LNCaP clone FGC (cell line): ENCODE measurements around the gene DST.

Experiments
- DNase-seq: peaks from one replicate; pipeline ENCODE4 v3.0.0-alpha.2; 2011; ENCODE audit warnings: low read depth
- H3K4me3 ChIP-seq: 2 replicates; pipeline ENCODE4 v1.5.1; 2011; ENCODE audit warnings: mild to moderate bottlenecking, low read depth, low read length, control low read depth
- TF ChIP-seq, protein P1 (sequence below): IDR thresholded peaks from 2 replicates; pipeline ENCODE4 v1.5.1; 2012; ENCODE audit warnings: mild to moderate bottlenecking; ENCODE audit not compliant: control insufficient read depth, insufficient read depth; ENCODE audit errors: extremely low read depth

DST gene

DNA sequence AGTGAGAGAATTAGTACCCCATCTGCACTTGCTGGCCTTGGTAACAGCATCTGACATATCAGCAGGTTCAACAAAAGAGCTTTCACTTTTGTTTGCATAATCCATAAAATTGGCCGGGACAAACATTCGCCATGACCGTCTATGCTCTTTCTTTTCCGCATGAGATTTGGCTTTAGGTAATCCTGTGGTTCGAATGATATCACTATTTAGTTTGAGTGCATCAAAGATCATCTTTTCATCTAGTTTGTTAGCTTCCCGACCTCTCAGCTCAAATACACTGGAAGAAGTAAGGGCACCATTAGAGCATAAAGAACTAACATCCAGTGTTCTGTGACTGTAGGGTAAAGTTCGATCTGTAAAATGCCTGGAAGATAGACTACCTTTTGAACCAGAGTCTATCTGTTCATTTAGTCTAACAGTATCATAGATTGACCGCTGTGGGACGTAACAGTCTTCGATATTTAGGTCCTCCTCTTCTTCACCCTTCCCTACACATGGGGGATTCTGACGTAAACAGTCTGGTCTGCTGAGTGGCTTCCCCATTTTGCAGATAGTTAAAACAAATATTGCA lies 101.6 kb downstream of the DST start:
- peak overlapping the region; percentile 51 for H3K4me3 ChIP-seq
- DNase-seq, result no peak
- TF ChIP-seq, protein P1, sequence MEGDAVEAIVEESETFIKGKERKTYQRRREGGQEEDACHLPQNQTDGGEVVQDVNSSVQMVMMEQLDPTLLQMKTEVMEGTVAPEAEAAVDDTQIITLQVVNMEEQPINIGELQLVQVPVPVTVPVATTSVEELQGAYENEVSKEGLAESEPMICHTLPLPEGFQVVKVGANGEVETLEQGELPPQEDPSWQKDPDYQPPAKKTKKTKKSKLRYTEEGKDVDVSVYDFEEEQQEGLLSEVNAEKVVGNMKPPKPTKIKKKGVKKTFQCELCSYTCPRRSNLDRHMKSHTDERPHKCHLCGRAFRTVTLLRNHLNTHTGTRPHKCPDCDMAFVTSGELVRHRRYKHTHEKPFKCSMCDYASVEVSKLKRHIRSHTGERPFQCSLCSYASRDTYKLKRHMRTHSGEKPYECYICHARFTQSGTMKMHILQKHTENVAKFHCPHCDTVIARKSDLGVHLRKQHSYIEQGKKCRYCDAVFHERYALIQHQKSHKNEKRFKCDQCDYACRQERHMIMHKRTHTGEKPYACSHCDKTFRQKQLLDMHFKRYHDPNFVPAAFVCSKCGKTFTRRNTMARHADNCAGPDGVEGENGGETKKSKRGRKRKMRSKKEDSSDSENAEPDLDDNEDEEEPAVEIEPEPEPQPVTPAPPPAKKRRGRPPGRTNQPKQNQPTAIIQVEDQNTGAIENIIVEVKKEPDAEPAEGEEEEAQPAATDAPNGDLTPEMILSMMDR, result no peak

DNA sequence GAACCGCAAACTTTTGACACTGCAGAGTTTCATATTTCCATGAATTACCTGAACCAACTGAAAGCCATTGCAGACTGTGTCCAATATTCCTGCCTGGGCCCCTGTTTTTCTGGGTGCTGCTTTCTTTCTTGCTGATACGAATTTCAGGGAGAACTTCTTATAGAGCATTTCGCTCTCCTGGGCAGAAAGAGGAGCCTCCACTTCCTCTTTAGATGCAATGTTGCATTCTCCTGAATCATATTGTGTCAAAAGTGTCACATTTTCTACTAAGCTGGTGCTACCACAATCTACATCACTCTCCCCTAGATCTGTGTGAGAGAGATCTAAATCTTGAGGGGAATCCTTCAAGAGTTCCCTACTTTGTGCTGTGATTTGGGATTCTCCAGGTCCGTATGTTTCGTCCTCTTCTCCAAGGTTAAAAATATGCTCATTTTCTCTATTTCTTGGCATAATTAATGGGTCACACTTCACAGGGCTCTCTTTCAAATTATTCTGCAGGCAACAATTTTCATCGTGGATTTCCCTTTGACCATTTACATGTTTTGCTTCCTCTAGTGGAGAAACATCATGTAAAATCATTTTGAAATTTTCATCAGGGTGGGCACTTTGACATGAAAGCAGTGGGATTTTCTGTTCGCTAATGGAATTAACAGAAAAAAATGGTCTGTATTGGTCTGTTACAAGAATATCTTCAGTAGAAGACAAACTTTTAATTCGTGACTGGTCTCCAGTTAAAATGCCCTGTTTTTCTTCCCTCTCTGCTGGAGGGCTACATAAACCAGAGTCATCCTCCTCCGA lies 102.3 kb downstream of the DST start:
- no peak for DNase-seq
- no peak overlapping the region for H3K4me3 ChIP-seq
- TF ChIP-seq, protein P1, result no peak

DNA sequence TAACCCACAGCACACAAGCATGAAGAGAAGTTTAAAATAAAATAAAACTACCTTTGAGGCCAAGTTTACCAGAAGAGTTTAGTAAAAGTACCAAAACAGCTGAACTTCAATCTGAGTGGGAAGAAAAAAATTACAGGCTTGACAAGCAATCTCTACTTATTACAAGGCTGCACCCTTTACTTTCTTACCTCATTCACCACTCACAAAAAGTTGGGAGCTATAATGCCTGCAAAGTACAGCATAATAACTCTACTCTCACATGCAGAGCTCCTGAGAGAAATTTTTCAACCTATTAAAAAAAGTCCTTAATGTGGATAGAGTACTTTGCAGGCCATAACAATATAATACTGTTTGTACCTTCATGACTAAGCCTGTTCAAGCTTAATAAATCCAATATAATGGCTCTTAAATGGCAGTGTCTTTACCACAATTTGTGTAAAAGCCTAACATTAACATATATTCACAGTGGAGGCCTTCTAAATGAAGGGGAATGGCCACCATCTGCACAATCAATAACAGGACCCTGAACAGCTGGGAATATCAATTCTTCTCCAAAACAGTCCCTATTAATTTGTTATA lies 103.1 kb downstream of the DST start:
- TF ChIP-seq, protein P1, result no peak
- no peak for DNase-seq
- no peak overlapping the region for H3K4me3 ChIP-seq

DNA sequence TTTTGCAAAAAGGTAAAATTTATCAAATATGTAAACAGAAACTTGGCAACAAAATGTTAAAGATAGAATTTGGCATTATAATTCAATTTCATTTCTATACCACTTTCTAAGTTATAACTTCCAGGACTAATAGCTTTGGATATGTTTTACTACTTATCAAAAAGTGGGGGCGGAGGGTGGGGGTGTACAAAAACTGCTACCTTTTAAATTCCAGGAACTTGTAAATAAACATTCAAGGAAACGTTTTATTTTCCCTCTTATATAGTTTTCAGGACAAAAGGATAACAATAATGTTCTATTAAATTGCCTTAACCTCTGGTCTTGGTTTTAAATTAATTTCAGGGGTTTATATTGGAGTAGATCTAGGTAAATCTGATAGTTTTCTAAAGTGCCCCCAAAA lies 103.8 kb downstream of the DST start:
- TF ChIP-seq, protein P1, result no peak
- no peak for DNase-seq
- no peak overlapping the region for H3K4me3 ChIP-seq

DNA sequence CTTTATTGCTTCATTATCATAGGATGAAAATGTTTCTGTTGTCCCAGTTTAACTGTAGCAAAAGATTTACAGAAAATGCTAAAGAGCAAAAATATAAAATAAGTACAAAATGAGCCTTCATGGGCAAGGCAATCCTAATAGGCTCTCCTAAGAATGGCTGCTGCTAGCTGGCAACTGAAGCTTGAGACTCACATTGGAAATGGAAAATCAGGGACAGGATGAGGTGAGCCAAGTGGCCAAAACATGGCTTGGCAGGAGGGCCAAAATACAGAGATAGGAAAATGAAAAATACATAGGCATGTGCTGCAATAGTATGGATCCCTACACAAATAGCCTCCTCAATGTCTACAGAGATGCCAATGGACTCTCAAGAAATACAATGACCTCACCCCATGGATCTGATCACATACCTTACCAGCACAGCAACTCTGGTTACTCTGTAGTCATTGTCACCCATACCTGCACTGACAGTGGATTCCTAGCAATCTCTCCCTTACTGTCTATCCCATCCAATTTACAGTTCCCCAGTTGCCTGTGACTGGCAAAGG lies 105.4 kb downstream of the DST start:
- no peak overlapping the region for H3K4me3 ChIP-seq
- no peak for DNase-seq
- TF ChIP-seq, protein P1, result no peak

DNA sequence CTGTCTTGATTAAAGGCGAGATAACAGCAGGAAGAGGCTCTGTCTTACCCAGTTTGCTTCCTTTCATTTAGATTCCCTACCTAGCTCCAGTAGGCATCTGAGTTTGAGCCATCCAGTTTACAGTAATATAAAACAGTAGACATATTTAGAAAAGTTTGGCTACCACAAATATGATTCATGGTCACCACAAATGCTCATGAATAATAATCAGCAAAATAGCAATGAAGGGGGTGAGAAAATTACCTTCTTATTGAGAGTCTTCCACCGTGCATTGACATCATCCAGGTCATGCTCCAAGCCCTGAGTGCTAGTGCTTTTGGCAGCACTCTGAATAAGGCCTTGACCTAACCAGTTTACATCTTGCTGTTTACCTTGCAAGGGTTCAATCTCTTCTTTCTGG lies 106.2 kb downstream of the DST start:
- no peak overlapping the region for H3K4me3 ChIP-seq
- no peak for DNase-seq
- TF ChIP-seq, protein P1, result no peak

DNA sequence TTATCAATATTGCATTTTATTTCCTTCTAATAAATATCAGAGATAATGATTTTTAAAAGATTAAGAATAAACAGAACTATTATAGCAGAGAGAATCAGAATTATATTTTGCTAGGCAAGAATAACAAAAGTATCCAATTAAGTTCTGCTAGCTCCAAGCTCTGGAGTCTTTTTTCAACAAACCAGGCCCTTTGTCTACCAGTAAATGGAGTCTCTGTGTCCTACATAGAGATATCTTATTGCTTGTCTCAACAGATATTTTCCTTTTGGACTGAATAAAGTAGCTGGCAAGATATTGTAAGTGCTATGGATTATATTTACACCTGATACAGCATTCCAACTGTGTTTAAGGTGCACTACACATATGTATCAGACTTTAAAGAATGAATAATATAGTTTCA lies 107.1 kb downstream of the DST start:
- TF ChIP-seq, protein P1, result no peak
- no peak for DNase-seq
- H3K4me3 ChIP-seq, result no peak overlapping the region
